Measurements from ENCODE around the gene STX18.
"Not testable (repeated sequence)": the region's sequence is repeated elsewhere in the genome, so short reads cannot be mapped to it uniquely, and the experiment has no call there.

The STX18 gene

GRCh38 chr4:4437798-4438470 is 103.9 kb downstream of the STX18 start:
- DNase-seq (ENCODE audit: low spot score): no peak

GRCh38 chr4:4436244-4436823 is 105.5 kb downstream of the STX18 start:
- no peak for DNase-seq (ENCODE audit: low spot score)

- no peak for DNase-seq (ENCODE audit: low spot score)
Measured at GRCh38 chr4:4433941-4434340, 107.9 kb downstream of the STX18 start.

- DNase-seq (ENCODE audit: low spot score): no peak
Measured at GRCh38 chr4:4432341-4433125, 109.3 kb downstream of the STX18 start.

GRCh38 chr4:4430492-4431195 is 111.2 kb downstream of the STX18 start:
- peak; percentile 55 for DNase-seq (ENCODE audit: low spot score)

- DNase-seq (ENCODE audit: low spot score): no peak
Measured at GRCh38 chr4:4428966-4429875, 112.6 kb downstream of the STX18 start.

GRCh38 chr4:4427886-4428285 is 114.0 kb downstream of the STX18 start:
- no peak for DNase-seq (ENCODE audit: low spot score)

- DNase-seq (ENCODE audit: low spot score): peak; percentile 68
Measured at GRCh38 chr4:4427121-4427870, 114.6 kb downstream of the STX18 start.

GRCh38 chr4:4426511-4427120 is 115.2 kb downstream of the STX18 start:
- DNase-seq (ENCODE audit: low spot score): no peak

GRCh38 chr4:4425696-4426095 is 116.2 kb downstream of the STX18 start:
- no peak for DNase-seq (ENCODE audit: low spot score)

GRCh38 chr4:4425119-4425690 is 116.6 kb downstream of the STX18 start:
- no peak for DNase-seq (ENCODE audit: low spot score)

GRCh38 chr4:4424499-4425115 is 117.2 kb downstream of the STX18 start:
- DNase-seq (ENCODE audit: low spot score): no peak

- DNase-seq (ENCODE audit: low spot score): no peak
Measured at GRCh38 chr4:4423706-4424498, 117.9 kb downstream of the STX18 start.

- DNase-seq (ENCODE audit: low spot score): no peak
Measured at GRCh38 chr4:4422856-4423499, 118.9 kb downstream of the STX18 start.

GRCh38 chr4:4422117-4422516 is 119.7 kb downstream of the STX18 start:
- DNase-seq (ENCODE audit: low spot score): not testable (repeated sequence)

GRCh38 chr4:4421356-4421755 is 120.5 kb downstream of the STX18 start:
- no peak for DNase-seq (ENCODE audit: low spot score)

- DNase-seq (ENCODE audit: low spot score): no peak
Measured at GRCh38 chr4:4420421-4420820, 121.4 kb downstream of the STX18 start.

GRCh38 chr4:4419896-4420295 is 122.0 kb downstream of the STX18 start:
- no peak for DNase-seq (ENCODE audit: low spot score)
